ENCODE results near the gene ARAP3.
"Not testable (repeated sequence)": the region's sequence is repeated elsewhere in the genome, so short reads cannot be mapped to it uniquely, and the experiment has no call there.

Gene ARAP3

GRCh38 chr5:141615991-141616720, 65.9 kb downstream of the ARAP3 start:
- no peak for TF ChIP-seq CTCF (conservative IDR thresholded peaks at IDR 0.05; ENCODE audit: control insufficient read depth, insufficient read depth, low read depth, low read length)
- no peak overlapping the region for H3K4me3 ChIP-seq (ENCODE audit: control insufficient read depth, low read depth, low read length)
- no peak for DNase-seq (ENCODE audit: low read depth)

GRCh38 chr5:141613344-141613743, 68.7 kb downstream of the ARAP3 start:
- DNase-seq (ENCODE audit: low read depth) = no peak
- TF ChIP-seq CTCF (conservative IDR thresholded peaks at IDR 0.05; ENCODE audit: control insufficient read depth, insufficient read depth, low read depth, low read length) = no peak
- H3K4me3 ChIP-seq (ENCODE audit: control insufficient read depth, low read depth, low read length) = no peak overlapping the region

GRCh38 chr5:141611289-141611688, 70.7 kb downstream of the ARAP3 start:
- no peak for TF ChIP-seq CTCF (conservative IDR thresholded peaks at IDR 0.05; ENCODE audit: control insufficient read depth, insufficient read depth, low read depth, low read length)
- H3K4me3 ChIP-seq (ENCODE audit: control insufficient read depth, low read depth, low read length) = no peak overlapping the region
- no peak for DNase-seq (ENCODE audit: low read depth)

GRCh38 chr5:141609921-141610320, 72.1 kb downstream of the ARAP3 start:
- not testable (repeated sequence) for DNase-seq (ENCODE audit: low read depth); H3K4me3 ChIP-seq (ENCODE audit: control insufficient read depth, low read depth, low read length)

GRCh38 chr5:141609044-141609443, 73.0 kb downstream of the ARAP3 start:
- no peak overlapping the region for H3K4me3 ChIP-seq (ENCODE audit: control insufficient read depth, low read depth, low read length)
- TF ChIP-seq CTCF (conservative IDR thresholded peaks at IDR 0.05; ENCODE audit: control insufficient read depth, insufficient read depth, low read depth, low read length) = no peak
- no peak for DNase-seq (ENCODE audit: low read depth)

- no peak overlapping the region for H3K4me3 ChIP-seq (ENCODE audit: control insufficient read depth, low read depth, low read length)
- no peak for DNase-seq (ENCODE audit: low read depth)
- no peak for TF ChIP-seq CTCF (conservative IDR thresholded peaks at IDR 0.05; ENCODE audit: control insufficient read depth, insufficient read depth, low read depth, low read length)
These were observed 73.5 kb downstream of the ARAP3 start for GRCh38 chr5:141608557-141608956.

GRCh38 chr5:141608046-141608445, 74.0 kb downstream of the ARAP3 start:
- no peak for DNase-seq (ENCODE audit: low read depth)
- TF ChIP-seq CTCF (conservative IDR thresholded peaks at IDR 0.05; ENCODE audit: control insufficient read depth, insufficient read depth, low read depth, low read length) = no peak
- no peak overlapping the region for H3K4me3 ChIP-seq (ENCODE audit: control insufficient read depth, low read depth, low read length)

All from fibroblast of mammary gland (primary cell).